Measurements from ENCODE around the gene TMEM42.

TMEM42 gene

DNA sequence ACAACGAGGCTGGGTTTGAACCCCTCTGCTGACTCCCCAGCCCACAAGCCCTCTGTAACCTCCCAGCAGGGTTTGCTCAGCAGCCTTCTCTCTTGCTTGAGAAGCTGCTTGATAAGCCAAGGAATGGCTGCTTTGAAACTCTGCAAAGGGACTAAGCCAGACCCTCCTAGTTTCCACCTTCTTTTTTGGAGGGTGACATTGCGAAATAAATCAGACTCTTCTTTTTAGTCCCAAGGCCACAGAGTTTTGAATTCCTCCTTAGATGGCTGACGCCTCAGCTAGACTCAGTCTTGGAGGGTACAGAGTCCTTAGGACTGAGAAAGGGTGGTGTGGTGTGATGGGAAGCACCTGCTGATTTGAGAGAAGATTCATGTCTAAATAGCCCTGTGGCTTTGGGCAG is 13.9 kb downstream of the TMEM42 start:
- no peak for DNase-seq

DNA sequence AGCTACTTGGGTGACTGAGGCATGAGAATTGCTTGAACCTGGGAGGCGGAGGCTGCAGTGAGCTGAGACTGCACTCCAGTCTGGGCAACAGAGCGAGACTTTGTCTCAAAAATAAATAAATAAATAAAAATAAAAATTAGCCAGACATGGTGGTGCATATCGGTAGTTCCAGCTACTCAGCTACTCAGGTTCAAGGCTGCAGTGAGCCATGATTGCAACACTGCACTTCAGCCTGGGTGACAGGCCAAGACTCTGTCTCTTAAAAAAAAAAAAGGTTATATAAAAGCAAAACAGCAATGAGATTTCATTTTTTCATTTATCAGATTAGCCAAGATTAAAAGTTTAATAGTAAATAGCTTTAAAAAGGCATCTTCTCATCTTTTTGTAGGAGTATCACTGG is 15.6 kb downstream of the TMEM42 start:
- DNase-seq, result no peak

DNA sequence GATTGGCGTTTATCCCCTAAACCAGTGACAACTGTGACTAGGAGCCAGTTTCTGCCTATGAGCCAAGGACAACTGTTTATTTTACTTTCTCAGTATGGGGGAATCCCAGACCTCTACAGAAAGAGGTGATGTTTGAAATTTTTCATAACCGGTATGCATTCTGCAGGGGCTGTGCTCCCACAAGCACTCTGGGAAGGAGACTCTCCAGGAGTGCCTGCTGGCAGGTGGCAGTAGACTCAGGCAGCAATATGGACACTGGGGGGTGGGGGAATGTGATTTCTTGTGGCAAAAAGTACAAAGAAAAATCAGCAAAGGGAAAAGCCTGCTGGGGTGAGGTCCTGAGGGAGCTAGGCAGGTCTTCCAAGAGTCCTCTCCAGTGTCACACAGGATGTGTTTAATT is 18.6 kb downstream of the TMEM42 start:
- DNase-seq, result no peak

DNA sequence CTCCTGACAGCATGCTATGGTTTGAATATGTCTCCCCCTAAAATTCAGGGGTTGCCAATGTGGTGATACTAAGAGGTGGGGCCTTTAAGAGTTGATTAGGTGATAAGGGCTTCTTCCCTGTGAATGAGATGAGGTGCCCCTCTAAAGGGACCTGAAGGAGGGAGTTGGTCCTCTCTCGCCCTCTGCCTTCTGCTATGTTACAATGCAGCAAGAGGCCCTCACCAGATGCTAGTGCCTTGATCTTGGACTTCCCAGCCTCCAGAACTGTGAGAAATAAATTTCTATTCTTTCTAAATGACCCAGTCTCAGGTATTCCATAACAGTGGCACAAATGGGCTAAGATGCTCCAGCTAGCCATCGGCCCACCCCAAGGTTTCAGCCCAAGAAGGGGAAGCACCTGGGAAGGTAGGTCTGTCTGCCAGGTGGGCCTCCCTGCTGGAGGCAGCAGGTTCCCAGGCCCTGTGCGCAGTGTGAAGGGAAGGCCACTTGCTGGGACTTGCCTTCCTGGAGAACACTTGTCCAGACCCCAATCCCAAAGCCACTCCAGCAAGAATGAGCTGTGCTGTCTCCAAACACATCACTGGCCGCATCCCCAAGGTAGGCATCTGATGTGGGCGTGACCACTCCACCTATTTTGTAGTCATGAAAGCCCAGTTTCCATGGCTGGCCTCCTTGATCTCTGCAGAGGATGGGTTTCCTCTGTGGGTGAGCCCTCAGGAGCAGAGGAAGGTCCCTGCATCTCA is 21.7 kb downstream of the TMEM42 start:
- no peak for DNase-seq

DNA sequence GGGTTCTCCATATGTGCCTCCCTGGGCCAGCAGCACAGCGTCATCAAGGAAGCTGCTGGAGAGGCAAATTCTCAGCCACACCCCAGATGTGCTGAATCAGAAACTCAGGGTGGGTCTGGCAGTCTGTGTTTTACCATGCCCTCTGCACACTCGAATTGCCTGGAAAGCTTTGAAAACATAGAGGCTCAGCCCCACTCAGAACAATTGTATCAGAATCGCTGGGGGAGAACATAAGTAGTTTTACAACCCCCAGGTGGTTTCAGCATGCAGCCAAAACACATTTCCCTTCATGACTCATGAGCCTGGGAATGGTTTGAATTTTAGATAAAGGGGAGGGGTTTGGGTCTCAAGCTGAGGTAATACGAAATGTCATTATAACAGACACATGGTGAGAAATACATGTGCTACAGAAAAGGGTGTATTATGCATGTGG is 22.3 kb downstream of the TMEM42 start:
- no peak for DNase-seq

DNA sequence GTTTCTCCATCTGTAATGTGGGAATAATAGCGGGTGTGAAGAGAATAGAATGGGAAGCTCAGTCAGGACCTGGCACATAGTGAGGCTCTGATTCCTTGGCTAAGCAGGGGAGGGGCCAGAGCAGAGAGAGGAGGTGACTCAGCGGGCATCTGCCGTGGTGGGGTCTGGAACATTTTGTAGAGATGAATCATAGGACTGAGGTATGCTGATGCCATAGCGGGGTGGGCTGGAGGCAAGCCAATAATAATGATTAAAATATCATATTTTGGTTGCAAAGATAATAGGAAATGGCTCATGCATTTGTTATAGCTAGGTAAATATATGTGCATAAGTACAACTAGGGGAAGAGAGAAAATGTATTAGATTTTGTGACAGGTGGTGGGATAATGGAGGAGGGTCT is 23.9 kb downstream of the TMEM42 start:
- DNase-seq, result no peak

DNA sequence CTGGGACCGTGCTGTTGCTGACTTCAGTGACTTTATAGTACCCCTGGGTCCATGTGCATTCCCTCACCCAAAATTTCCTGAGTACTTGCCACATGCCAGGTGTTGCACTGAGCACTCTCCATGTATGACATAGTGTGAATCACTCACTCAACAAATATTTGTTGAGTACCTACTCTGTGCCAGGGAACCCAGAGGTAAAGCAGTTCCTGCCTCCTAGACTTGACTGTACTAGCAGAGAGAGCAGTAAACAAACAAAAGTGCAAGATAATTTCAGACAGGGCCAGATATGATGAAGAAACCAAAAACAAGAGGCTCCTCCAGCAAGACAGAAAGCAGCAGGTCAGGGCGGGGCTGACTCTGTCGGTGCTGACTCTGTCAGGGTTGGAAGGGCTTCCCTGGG is 24.8 kb downstream of the TMEM42 start:
- no peak for DNase-seq

DNA sequence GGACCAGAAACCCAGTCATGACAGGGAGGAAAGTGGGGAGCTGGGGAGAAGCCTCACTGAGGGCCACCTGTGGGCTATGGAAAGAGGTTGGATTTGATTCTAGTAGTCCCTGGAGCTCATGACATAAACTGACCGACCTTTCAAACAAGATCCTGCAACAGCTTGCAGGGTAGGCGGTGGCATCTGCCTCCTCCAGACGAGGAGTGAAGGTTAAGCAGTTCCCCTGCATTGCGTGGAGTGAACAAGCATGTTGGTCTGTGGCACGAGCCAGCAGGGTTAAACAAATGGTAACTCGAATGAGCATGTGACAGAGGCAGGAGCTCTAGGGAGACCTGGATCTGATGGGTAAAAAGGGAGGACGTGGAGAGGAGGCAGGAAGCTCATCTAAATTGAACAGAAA is 25.4 kb downstream of the TMEM42 start:
- DNase-seq, result no peak

DNA sequence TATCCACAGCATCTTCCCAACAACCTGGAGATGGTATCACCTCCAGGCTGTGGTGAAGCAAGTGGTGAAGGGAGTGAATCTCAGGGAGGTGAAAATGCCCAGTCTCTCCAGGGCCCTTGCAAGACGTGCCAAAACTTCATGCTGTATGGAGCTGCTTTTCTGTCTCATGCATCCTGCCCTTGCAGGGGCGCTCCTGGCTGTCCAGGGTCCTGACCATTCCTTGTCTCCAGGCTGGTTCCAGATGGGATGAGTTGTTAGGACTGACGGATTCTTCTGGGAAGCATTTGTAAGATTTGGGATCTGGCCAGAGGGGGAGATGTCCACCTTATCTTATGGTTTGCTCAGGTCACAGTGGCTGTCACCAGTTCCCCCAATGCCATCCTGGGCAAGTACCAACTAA is 28.5 kb downstream of the TMEM42 start:
- DNase-seq, result no peak

DNA sequence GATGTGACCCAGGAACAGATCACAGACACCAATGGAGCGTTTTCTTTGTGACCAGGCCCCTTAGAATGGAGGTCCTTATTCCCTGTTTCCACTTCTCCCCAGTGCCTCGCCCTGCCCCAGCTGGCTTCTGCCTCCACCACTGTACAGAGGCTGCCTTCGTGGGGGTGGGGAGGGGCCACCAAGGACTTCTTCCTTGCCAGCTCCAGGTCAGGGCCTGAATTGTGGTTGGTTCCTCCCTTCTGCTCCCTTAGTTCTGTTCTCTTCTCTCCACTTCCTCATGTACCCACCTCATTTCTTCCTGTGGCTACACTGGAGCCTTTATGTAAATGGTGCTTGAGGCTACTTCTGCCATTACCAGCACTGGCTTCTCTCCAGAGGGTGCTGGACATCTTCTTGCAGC is 29.1 kb downstream of the TMEM42 start:
- no peak for DNase-seq

DNA sequence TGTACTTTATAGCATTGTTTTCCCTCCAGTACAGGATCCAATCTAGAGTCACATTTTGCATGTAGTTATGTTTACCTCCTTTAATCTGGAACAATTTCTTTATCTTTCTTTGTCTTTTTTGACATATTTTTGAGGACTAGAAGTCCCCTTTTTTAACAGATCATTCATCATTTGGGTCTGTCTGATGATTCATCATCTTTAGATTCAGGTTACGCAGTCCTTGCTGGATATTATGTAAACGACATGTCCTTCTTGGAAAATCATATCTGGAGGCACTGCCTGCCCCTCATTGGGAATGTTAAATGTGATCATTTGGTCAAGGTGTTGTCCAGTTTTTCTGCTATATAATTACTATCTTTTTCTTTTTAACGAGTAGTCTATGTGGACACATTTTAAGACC is 31.0 kb downstream of the TMEM42 start:
- no peak for DNase-seq

DNA sequence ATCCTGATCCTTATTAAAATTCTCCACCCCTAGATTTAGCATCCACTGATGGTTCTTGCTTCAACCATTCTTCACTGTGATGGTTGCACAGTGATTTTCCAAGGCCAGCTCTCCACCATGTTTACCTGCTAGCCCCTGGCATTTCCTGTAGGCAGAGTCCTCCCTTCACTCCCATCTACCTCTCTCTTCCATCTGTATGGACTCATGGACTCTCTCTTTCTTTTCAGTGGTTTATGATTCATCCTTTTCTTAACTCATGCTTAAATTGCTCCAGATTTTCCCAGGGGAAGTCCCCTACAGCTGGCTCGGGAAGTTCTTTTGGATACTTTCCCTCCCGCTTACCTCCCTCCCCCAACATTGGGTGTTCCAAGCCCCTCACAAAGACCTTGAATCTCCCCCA is 31.4 kb downstream of the TMEM42 start:
- DNase-seq, result no peak

DNA sequence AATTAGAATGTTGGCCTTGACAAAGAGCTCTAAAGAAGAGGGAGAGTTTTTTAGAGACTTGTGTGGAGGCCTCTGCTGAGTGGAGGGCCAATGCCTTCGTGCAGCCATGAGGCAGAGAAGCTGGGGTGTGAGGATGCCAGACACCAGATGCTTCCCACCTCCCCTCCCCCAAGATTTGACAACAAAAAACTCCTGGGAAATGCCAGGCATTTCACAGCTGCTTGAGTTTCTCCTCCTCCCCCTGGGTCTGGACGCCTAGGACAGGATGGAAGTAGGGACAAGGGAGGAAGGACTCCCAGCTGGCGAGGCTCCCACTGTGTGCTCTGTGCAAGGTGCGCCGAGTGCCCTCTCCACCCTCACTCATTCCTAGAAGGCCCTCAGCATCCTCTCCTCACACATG is 32.8 kb downstream of the TMEM42 start:
- no peak for DNase-seq

DNA sequence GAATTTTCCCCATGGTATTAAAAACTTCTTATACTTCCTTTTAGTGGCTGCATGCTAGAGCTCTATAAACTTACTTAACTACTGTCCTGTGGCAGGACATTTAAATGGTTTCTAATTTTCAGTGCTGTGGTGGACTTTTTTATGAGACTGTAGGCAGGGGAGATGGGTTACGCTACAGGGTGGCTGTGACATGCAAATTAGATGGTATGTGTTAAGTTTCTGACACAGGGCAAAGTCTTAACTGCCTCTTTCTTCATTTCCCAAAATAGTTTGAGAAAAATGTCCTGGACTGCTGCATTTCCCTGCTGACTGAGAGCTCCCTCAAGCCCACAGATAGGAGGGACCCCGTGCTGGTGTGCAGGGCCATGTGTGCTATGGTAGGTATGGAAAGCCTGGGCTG is 34.7 kb downstream of the TMEM42 start:
- DNase-seq, result no peak

DNA sequence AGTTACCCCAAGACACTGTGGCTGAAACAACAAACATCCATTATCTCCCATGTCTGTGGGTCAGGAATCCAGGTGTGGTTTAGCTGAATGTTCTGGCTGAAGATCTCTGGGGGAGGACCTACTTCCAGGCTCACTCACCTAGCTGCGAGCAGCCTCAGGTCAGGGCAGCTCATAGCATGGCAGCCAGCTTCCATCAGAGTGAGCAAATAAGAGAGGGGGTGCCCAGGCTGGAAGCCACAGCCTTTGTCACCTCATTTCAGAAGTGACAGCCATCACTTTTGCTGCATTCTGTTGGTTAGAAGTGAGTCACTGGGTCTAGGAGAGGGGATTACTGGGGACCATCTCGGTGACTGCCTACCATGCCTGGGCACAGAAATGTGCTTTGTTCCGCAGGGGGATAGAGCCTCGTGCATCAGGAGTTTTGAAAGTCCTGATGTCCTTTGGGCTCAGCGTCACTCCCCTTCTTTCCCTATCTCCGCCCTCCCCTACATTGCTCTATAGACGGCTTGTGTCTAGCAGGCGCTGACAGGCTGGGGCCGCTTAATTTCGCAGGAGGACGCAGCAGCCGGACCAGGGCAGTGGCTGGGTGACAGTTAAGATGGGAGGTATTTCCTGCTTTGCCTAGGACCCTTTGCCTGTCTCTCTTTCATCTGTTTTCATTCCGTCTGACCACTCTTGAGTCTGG is 38.1 kb downstream of the TMEM42 start:
- DNase-seq, result no peak

DNA sequence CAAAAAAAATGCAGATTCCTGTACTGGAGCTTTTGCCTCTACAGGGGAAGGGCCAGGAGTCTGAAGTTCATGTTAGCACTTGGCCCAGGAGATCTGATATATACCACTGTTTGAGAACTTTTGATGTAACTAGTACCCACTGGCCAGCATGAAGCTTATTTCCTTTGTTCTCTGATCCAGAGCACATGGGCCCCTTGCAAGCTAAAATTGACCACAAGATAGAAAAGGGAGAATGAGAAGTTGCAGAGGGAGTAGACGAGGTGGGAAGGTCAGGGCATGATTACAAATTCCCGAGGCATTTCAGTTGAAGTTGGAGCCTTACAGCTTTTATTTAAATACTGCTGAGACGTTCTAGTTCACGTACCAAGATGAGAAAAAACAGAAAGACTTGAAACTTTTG is 40.9 kb downstream of the TMEM42 start:
- no peak for DNase-seq

DNA sequence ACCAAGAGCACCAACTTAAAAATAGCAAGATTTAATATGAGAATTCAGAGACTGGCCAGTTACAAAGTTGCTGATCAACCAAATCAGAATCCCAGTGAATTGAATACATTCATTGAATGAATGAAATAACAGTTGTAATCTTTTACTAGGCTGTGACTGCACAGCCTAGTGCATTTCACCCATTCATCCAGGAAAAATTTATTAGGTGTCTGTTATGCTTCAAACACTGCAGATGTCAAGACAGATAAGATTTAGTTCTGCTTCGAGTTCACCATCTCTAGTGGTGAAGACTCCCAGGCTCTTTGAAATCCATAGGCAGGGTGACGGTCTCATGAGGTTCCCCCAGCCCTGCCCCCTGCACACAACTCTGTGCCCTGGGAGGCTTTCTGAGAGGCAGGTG is 41.6 kb downstream of the TMEM42 start:
- DNase-seq, result no peak

DNA sequence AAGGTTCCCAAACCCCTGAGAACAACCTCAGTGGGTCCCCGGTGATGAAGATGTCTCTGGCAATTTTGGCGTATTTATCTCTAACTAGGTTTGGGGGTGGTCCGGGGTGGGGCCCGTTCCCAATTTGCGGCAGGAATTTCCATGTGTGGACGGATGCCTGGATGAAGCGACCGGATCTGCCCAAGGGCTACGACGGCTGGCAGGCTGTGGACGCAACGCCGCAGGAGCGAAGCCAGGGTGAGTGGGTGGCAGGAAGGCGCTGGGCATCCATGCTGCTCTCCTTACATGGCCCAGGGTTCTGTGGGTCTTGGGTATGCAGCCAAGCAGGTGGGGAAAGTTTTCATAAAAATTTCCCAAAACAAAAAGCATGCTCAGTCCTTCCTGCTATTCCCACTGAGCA is 42.0 kb downstream of the TMEM42 start:
- no peak for DNase-seq

DNA sequence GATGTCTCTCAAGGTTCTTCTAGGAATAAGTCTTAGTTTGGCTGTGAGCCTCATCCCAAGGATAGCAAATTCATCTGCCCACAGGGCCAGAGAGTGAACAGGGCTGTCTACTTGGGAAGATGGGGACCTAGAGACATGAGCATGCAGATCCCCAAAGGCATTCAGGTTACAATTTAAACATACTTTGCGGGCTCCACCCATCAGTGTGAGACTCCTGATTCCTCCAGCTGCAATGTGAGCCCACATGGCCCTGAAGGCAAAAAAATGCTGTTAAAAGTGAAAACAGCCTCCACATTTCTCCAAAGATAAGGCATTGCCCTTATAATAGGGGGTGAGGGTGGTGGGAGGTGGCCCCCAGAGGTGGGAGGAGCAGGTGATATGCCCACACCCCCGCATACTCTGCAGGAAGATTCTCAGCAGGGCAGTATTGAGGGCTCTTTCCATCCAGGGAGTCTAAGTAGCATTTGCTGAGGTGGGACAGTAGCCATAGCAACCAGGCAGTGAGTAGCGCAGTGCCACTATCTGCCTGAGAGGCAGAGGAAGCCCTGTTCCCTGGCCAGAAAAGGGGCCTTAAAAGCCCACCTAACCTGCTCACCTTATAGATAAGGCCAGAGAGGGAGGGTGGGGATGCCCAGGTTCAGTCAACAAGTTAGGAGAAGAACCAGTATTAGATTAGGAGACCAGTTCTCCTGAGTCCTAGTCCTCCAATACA is 43.9 kb downstream of the TMEM42 start:
- no peak for DNase-seq

DNA sequence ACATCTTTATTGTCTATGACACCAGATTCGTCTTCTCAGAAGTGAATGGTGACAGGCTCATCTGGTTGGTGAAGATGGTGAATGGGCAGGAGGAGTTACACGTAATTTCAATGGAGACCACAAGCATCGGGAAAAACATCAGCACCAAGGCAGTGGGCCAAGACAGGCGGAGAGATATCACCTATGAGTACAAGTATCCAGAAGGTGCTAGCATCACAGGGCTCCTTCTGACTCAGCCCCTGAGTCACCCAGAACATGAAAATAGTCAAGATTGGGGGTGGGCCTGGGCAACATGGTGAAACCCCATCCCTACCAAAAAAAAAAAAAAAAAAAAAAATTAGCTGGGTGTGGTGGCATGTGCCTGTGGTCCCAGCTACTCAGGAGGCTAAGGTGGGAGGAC is 45.3 kb downstream of the TMEM42 start:
- no peak for DNase-seq

DNA sequence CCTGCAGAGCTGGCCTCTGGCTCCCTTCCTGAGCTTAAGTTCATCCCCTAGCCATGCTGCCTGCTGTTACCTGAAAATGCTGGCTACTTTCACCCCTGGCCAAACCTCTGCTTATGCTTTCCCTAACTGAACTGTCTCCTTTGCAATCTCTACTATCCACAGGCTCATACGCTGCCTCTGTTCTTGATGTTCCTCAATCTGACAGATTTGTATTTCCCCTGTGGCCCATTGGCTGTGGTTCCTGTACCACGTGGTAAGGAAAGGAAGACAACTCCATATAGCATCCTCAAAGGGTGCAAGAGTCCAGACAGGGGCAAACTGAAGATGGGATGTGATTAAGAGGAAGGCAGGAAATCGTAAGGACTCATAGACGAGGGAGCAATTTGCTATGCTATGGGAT is 45.9 kb downstream of the TMEM42 start:
- no peak for DNase-seq

DNA sequence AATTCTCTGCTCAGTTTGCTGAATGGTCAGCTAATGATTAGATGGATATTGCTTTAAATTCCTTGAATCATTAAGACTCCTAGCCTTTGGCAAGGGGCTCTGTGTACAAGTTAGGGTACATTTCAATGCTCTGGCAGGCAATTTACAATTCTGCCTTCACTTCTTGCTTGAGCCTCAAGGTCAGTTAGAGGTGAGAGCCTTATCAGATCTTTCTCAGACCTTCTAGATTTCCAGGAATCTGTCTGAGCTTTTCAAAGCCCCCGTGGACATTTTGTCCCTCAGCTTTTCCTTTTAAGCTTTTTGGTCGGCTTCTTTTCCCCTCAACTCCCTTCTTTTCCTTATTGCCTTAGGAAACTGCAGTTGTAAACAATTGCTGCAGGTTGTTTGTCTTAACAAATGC is 47.4 kb downstream of the TMEM42 start:
- DNase-seq, result no peak

DNA sequence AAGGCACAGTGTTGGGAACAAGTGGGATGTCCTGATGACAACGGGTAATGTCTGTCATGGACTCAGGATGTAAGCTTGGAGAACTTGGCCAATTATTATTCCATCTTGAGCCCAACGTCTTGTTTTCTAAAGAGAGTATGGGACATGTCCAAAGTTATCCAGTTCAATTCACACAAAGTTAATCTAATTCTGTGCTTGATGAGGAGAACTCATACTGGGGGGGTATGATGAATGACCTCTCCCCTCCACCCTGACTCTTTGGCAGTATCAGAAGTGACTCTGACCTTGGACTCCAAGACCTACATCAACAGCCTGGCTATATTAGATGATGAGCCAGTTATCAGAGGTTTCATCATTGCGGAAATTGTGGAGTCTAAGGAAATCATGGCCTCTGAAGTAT is 49.0 kb downstream of the TMEM42 start:
- DNase-seq, result no peak

DNA sequence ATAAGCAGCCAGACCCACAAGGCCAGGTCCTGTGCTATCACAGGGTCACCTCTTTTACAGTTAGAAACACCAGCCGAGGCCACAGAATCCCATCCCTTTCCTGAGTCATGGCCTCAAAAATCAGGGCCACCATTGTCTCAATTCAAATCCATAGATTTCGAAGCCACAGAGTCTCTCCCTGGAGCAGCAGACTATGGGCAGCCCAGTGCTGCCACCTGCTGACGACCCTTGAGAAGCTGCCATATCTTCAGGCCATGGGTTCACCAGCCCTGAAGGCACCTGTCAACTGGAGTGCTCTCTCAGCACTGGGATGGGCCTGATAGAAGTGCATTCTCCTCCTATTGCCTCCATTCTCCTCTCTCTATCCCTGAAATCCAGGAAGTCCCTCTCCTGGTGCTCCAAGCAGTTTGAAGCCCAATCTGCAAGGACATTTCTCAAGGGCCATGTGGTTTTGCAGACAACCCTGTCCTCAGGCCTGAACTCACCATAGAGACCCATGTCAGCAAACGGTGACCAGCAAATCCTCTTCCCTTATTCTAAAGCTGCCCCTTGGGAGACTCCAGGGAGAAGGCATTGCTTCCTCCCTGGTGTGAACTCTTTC is 52.3 kb downstream of the TMEM42 start:
- peak; percentile 0 for DNase-seq
